C4-2B (cell line): Measurements from ENCODE around the gene USP32.

Experiments used
- H3K27ac ChIP-seq: fragments of 450-650 bp; 2 replicates; pipeline ENCODE4 v1.5.1; 2017
- ZFX ChIP-seq: fragments of 450-650 bp; IDR thresholded peaks from 2 replicates; pipeline ENCODE4 v1.6.1; 2017
- TF ChIP-seq, protein P1 (sequence below): fragments of 450-650 bp; conservative IDR thresholded peaks from 2 replicates; pipeline ENCODE4 v1.5.1; 2017; ENCODE audit warnings: mild to moderate bottlenecking

The USP32 gene

DNA sequence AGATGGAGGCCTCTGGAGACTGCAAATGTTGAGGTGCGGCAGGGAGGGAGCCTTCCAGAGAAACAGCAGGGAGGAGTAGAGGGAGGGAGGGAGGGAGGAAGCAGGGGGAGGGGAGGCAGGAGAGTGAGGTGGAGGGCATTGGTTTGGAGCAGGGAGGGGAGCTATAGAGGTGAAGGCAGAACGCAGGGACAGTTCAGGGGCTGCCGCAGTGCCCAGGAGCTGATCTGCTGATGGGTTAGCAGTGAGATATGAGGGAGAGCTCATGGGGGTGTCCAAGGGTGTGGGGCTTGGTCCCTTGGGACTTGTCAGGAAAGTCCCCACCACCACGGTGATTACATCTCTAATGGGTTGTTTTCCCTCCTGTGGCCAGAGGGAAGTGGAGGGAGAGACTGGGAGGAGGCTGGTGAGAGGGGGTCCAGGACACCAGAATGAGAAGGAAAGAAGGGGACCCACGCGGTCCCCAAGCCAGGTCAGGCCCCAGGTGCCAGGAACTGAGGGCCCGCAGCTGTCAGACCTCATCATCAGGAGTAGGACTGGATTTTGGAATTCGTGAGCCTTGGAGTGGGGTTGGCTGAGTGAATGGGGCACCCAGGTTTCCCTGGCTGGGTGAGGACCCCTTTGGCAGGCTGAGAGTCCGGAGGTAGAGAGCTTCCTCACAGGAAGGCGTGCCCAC is 231.0 kb downstream of the USP32 start:
- no peak overlapping the region; the same call in 1 of the 2 replicates for H3K27ac ChIP-seq
- TF ChIP-seq ZFX: no peak
- TF ChIP-seq, protein P1, sequence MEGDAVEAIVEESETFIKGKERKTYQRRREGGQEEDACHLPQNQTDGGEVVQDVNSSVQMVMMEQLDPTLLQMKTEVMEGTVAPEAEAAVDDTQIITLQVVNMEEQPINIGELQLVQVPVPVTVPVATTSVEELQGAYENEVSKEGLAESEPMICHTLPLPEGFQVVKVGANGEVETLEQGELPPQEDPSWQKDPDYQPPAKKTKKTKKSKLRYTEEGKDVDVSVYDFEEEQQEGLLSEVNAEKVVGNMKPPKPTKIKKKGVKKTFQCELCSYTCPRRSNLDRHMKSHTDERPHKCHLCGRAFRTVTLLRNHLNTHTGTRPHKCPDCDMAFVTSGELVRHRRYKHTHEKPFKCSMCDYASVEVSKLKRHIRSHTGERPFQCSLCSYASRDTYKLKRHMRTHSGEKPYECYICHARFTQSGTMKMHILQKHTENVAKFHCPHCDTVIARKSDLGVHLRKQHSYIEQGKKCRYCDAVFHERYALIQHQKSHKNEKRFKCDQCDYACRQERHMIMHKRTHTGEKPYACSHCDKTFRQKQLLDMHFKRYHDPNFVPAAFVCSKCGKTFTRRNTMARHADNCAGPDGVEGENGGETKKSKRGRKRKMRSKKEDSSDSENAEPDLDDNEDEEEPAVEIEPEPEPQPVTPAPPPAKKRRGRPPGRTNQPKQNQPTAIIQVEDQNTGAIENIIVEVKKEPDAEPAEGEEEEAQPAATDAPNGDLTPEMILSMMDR: no peak

DNA sequence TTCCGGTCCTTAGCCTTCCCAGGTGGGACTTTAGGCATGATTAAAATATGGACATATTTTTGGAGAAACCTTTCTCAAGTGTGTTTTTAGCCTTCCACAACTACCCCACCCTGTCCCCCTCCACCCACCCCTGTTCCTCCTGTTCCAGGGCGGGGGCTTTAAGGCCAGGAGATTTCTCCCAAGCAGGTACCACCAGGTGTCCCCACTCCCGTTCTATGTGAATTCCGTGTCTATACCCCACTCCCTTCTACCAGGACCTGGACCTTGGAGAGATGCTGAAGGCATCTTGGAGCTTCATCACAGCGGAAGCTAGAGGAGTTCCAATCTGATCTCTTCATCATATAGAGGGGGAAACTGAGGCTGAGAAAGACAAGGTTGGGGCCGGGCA is 232.5 kb downstream of the USP32 start:
- no peak for TF ChIP-seq ZFX
- TF ChIP-seq, protein P1: no peak
- H3K27ac ChIP-seq: no peak overlapping the region

DNA sequence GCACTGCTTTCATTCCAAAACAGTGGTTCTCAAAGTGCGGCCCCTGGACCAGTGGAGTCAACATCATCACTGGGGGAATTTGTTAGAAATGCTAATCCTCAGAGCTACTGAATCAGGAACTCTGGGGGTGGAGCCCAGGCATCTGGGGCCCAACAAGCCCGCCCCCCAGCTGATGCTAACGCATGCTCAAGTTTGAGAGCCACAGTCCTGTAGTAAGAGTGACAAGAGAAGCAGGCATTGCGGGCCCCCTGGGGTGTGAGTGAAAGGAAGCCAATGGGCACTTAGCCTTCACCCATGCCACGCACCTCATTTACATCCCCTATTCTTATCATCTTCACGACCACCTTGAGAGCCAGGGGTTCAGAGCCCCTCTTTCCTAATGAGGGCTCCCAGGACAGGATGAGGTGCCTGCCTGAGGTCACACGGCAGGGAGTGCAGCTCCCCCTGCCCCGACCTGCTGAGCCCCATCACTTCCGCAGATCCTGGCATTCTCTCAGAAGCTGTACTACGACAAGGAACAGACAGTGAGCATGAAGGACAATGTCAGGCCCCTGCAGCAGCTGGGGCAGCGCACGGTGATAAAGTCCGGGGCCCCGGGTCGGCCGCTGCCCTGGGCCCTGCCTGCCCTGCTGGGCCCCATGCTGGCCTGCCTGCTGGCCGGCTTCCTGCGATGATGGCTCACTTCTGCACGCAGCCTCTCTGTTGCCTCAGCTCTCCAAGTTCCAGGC is 233.0 kb downstream of the USP32 start:
- no peak for TF ChIP-seq ZFX
- TF ChIP-seq, protein P1: no peak
- no peak overlapping the region for H3K27ac ChIP-seq

DNA sequence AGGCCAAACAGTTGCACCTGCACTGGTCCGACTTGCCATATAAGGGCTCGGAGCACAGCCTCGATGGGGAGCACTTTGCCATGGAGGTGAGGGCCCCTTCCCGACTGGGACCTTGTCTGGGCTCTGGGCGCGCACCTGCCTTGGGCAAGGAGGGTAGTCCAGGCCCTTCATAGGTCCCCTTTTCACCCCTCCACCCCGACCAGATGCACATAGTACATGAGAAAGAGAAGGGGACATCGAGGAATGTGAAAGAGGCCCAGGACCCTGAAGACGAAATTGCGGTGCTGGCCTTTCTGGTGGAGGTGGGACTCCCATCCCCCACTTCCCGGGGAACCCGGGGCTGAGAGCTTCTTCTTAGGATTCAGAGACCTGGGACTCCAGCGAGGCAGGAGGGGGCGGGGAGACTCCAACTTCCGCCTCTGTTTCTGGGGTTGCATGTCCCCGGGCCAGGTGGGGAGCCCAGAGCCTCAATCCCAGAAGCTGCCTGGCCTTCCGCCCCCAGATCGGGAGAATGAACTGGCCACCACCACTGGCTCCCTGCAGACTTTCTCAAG is 234.4 kb downstream of the USP32 start:
- H3K27ac ChIP-seq: no peak overlapping the region
- no peak for TF ChIP-seq ZFX
- TF ChIP-seq, protein P1: no peak

DNA sequence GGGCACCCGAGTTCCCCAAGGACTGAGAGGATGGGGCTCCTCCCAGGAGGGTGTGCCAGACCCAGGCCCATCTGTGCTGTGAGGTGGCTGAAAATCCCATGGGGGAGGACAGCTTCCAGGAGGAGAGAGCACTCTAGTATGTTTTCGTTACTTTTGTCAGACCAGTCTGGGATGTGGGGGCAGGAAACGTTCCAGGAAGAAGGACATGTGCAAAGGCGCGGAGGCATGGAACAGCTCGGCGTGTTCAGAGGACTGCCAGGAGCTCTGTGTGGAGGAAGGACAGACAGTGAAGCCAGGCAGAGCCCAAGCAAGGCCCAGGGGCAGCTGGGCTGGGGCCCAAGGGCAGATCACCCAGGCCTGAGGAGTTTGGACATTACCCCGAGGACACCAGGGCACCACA is 235.2 kb downstream of the USP32 start:
- TF ChIP-seq, protein P1: no peak
- TF ChIP-seq ZFX: no peak
- H3K27ac ChIP-seq: no peak overlapping the region

DNA sequence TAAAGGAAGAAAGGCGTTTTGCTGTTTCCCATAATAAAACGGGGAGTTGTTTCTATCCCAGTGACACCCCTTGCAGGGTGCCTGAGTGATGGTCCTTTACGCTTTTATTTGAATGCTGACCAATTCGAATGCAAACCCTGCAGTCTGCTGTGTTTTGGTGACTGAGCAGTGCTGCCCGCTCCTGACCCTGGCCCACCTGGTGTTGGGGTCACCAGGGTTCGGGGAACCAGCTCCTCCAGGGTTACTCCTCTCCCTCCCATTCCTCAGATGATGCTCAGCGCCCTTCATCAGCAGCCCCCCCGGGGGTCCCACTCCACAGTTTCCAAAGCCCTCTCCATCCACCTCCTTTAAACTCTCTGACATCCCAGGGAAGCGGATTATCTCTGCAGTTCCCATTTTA is 236.1 kb downstream of the USP32 start:
- TF ChIP-seq, protein P1: no peak
- TF ChIP-seq ZFX: no peak

DNA sequence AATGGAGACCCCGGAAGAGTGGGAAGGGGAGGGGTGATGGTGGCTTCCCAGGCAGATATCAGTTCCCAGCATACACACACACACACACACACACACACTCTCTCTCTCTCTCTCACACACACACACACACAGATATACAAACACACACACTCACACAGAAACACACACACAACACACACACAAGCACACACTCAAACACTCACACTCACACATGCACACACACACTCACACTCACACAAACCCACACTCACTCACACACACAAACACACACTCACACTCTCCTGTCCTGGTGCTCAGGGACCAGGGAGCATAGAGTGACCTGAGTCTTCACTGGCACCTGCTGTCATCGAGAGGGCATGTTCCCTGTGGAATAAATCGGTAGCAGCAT is 236.5 kb downstream of the USP32 start:
- peak overlapping the region; percentile 19 for H3K27ac ChIP-seq
- TF ChIP-seq, protein P1: no peak
- TF ChIP-seq ZFX: no peak

More for the DNA sequence above, 236.1 kb downstream of the USP32 start:
- H3K27ac ChIP-seq: peak overlapping the region; percentile 19
